NCI-H2029 (cell line): ENCODE data around the gene INPP5F.
"Not testable (repeated sequence)": the region's sequence is repeated elsewhere in the genome, so short reads cannot be mapped to it uniquely, and the experiment has no call there.

Source experiments
- DNase-seq: peaks from one replicate; lab custom pipeline; 2025; lab: John Stamatoyannopoulos, UW

The INPP5F gene

DNA sequence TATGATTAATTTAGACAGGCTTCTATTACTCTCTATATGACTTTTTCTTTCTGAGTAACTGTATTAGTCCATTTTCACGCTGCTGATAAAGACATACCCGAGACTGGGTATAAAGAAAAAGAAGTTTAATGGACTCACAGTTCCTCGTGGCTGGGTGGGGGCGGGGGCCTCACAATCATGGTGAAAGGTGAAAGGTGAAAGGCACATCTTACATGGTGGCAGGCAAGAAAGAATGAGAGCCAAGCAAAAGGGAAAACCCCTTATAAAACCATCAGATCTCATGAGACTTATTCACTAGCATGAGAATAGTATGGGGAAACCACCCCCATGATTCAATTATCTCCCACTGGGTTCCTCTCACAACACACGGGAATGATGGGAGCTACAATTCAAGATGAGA, 18.5 kb upstream of the INPP5F start:
- not testable (repeated sequence) for DNase-seq

DNA sequence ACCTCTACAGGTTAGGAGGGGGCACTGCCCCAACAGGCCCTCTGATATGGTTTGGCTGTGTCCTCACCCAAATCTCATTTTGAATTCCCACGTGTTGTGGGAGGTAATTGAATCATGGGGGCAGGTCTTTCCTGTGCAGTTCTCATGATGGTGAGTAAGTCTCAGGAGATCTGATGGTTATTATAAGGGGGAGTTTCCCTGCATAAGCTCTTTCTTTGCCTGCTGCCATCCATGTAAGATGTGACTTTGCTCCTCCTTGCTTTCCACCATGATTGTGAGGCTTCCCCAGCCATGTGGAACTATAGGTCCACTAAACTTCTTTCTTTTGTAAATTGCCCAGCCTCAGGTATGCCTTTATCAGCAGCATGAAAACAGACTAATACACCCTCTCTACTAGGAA, 14.9 kb upstream of the INPP5F start:
- not testable (repeated sequence) for DNase-seq

- no peak for DNase-seq
These were observed 11.9 kb upstream of the INPP5F start for GRCh38 chr10:119713744-119714483.

- DNase-seq = no peak
These were observed 11.4 kb upstream of the INPP5F start for GRCh38 chr10:119714484-119714816.

GRCh38 chr10:119715628-119716505, 10.0 kb upstream of the INPP5F start:
- DNase-seq = no peak

GRCh38 chr10:119723161-119723560, 2.7 kb upstream of the INPP5F start:
- DNase-seq = no peak

- no peak for DNase-seq
These were observed 2.2 kb upstream of the INPP5F start for GRCh38 chr10:119723624-119724023.

- DNase-seq = peak; percentile 18
These were observed 995 bp upstream of the INPP5F start for GRCh38 chr10:119724593-119725516.

DNA sequence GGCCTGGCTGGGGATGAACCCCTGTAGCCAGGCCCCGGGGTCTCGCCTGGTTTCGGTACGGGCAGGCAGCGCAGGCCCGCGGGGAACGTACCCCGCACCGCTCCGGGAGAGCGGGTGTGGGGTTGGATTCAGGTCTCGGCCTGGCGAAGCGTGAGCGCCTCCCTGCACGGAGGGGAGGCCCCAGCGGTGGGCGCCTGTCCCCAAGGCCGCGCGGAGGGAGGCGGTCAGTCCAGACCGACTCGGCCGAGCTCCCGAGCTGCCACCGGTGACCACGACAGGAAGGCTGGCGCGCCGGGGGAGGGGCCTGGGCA, 378 bp upstream of the INPP5F start:
- no peak for DNase-seq

DNA sequence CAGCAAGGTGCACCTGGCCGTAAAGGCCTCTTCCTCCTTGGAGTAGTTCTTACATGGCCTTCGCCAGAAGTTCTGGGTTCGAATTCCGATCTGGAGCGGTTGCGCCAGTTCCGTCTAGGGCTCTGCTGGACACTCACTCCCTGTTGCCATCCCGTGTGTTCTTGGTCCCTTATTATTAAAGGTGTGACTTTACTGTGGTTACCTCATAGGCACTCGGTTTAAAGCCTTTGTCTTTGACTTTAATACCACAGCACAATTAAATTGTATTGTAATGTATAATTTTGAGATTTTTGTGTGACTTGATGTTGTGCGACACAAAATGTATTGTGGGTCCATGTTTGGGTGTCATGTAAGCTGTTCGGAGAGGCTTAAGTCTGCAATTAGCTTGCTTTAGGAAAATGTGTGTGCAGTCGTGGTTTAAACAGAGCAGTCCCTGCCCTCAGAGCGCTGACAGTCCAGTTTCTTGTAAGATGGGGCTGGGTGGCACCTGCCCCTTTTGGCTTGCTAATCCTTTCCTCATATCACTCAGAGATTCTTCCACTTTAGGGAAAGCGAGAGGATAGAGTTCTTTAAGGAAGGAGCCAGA, 919 bp downstream of the INPP5F start:
- DNase-seq = no peak

GRCh38 chr10:119728172-119728800, 2.4 kb downstream of the INPP5F start:
- no peak for DNase-seq

DNA sequence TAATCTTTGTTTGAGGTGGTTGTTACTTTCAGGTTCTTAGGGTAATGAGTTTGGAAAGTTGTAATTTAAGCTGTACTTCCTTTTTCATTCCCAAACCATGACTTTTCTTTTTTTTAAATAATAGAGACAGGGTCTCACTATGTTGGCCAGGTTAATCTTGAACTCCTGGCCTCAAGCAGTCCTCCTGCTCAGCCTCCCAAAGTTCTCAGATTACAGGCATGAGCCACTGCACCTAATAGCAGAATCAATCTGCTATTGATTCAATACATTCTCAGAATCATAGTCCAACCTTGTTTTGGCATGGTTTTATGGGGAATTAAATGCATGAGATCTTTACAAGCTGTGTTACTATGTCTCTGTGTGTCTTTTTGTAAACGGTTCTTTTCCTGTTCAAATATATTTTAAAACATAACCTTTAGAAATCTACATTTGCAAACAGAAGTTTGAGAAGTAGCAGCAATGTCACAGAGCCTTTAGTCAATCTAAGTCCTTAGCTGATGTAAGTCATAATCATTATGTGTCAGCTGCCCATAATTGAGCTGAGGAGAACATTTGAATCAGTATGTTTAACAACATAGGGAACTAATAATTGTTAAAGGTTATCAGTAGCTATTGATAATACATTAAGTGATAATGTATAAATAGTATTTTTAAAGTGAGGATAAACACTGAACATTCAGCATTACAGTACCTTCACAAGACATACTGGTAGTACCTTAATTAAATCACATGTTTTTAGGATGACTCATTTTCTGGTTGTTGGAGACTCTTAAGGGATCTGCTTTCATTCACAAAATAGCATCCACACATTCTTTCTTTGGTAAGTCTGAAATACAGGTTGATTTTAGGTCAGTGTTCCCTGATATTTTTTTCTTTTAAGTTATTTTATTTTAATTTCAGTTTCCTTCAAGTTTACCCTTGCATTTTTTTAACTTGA, 8.8 kb downstream of the INPP5F start:
- DNase-seq = no peak

- no peak for DNase-seq
These were observed 9.6 kb downstream of the INPP5F start for GRCh38 chr10:119735451-119735850.

DNA sequence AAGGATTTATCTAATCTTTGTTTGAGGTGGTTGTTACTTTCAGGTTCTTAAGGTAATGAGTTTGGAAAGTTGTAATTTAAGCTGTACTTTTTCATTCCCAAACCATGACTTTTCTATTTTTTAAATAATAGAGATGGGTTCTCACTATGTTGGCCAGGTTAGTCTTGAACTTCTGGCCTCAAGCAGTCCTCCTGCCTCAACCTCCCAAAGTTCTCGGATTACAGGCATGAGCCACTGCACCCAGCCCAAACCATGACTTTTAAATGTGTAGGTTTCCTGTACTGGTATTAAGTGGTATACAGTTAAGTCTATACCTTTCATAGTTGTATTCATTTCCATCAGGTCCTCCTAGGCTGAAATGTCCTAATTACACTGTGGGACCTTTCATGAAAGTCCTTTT, 10.4 kb downstream of the INPP5F start:
- DNase-seq = no peak

GRCh38 chr10:119737039-119737663, 11.3 kb downstream of the INPP5F start:
- no peak for DNase-seq

DNA sequence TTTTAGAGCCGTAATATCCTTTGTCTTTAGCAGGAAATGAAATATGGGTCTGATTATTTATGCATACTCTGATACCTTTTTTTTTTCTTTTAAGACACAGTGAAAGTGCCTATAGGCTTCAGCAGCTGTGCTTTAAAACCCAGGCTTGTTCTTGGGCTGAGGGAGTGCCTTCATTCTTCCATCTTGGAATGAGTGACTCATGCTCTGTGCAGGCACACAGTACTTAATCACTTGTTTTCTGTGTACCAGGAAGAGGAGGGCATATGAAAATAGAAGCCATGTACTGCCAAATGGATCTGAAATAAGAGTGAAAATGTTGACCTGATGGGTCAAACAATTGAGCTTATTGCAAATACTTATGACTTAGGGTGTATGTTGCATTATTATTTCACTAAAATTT, 12.0 kb downstream of the INPP5F start:
- DNase-seq = peak; percentile 4

DNA sequence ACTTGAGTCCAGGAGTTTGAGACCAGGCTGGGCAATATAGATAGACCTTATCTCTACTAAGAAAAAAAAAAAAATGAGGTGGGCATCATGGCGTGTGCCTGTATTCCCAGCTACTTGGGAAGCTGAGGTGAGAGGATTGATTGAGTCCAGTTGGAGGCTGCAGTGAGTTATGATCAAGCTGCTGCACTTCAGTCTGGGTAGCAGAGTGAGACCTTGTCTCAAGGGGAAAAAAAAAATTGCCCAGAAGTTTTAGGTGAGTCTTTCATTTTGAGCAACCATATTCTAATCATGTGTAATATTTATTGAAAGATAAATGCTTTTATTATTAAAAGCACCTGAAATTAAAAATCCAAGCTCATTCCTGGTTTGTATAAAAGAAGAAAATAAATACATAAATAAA, 13.1 kb downstream of the INPP5F start:
- no peak for DNase-seq

DNA sequence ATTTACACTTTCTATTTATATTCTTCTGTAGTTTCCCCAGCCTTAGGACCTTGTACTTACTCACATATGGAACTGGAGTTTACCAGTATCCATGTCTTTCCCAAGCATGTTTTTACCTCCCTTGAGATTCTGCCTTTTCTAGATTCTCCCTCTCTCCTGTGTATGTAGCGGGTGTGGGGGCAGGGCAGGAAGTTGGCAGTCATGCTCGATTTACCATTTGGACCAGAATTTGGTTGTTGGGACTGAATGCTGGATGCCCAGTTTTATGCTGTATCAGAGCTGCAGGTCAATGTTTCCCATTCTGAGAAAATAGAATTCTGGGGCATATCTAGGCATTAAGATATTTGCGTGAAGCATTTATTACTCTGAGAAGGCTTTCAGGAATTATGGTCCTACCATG, 14.2 kb downstream of the INPP5F start:
- DNase-seq = no peak

GRCh38 chr10:119742947-119743648, 17.2 kb downstream of the INPP5F start:
- DNase-seq = no peak
